Fibroblast of villous mesenchyme (primary cell): ENCODE measurements around the gene MAP1LC3B2. TPM values are rescaled to one million over a fixed set of nuclear protein-coding genes. Genes with fewer than 3 reads are reported as not detected.

Source experiments
- DNase-seq: peaks from one replicate; pipeline ENCODE4 v3.0.0-alpha.2; 2010; ENCODE audit warnings: low read depth
- H3K4me3 ChIP-seq: 2 replicates; pipeline ENCODE4 v1.5.1; 2011; ENCODE audit warnings: low read depth, mild to moderate bottlenecking, low read length
- CTCF ChIP-seq: IDR thresholded peaks from 2 replicates; pipeline ENCODE4 v1.5.1; 2012; ENCODE audit warnings: low read depth, mild to moderate bottlenecking, low read length; ENCODE audit not compliant: insufficient read depth
- total RNA-seq: library from RNA; depleted of rRNA; stranded (reverse); fragments of >200 nt; gene quantifications from 2 replicates; pipeline ENCODE4 v1.2.3, GENCODE V29; 2012

The MAP1LC3B2 gene
- total RNA-seq, 1 donor, result 0.43 TPM

GRCh38 chr12:116556356-116556952, 2.7 kb upstream of the MAP1LC3B2 start:
- H3K4me3 ChIP-seq, result no peak overlapping the region
- TF ChIP-seq CTCF, result no peak
- no peak for DNase-seq

DNA sequence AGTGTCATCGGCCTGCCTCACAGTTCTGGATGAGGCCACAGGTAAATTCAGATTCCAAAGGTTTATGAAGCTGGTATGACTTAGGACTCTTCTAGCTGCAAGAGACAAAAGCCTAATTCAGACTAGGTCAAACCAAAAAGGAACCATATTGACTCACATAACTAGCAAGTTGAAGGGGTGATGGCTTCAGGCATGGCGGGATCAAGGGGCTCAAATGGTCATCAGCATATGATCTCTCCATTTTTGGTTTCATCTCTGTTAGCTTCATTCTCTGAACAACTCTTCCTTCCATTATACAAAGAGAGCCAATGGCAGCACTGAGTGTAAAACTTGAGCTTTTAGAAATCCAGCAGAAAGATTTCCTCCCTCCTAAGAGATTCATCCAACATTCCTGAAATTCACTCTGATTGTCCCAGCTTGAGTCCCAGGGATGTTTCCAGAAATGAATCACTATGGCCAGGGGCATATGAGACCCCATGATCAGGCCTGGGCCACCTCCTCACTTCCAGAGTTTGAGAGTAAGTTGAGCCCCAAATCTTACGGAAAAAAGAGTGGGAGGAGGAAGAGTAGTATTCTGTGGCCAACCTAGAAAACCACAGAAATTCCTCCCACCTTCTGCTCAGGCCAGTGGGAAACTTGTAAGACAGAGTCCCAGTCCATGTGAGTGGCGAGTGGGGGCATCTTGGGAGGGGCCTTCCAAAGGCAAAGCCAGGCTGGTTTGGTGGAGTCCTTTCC, 2.0 kb upstream of the MAP1LC3B2 start:
- TF ChIP-seq CTCF, result no peak
- H3K4me3 ChIP-seq, result no peak overlapping the region
- DNase-seq, result no peak

GRCh38 chr12:116558280-116559161, 660 bp upstream of the MAP1LC3B2 start:
- H3K4me3 ChIP-seq, result no peak overlapping the region
- no peak for DNase-seq
- TF ChIP-seq CTCF, result no peak

- H3K4me3 ChIP-seq, result no peak overlapping the region
- DNase-seq, result no peak
- TF ChIP-seq CTCF, result no peak
These were observed 2.1 kb downstream of the MAP1LC3B2 start for GRCh38 chr12:116561181-116561821.

- no peak for DNase-seq
- TF ChIP-seq CTCF, result no peak
- no peak overlapping the region for H3K4me3 ChIP-seq
These were observed 2.9 kb downstream of the MAP1LC3B2 start for GRCh38 chr12:116562090-116562489.

DNA sequence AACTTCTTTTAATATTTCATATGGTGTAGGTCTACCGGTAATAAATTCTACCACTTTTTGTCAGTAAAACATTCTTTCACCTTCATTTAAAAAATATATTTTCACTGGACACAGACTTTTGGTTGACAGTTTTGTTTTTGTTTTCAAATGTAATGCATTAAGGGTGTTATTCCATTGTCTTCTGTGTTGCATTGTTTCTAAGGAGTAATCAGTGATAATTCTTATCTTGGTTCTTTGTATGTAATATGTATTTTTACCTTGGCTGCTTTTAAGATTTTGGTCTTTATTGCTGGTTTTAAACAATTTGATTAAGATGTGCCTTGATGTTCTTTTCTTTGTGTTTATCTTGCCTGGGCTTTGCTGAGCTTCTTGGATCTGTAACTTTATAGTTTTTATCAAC, 4.1 kb downstream of the MAP1LC3B2 start:
- TF ChIP-seq CTCF, result no peak
- H3K4me3 ChIP-seq, result no peak overlapping the region
- no peak for DNase-seq
